Measurements from ENCODE around the gene OR6N2. TPM values are rescaled to one million over a fixed set of nuclear protein-coding genes. Genes with fewer than 3 reads are reported as not detected.

OR6N2 gene
- total RNA-seq, 1 experiment from 2014 or later = not detected

GRCh38 chr1:158819461-158820443, 38.7 kb upstream of the OR6N2 start:
- no peaks in the 10 kb centered on the region for H3K9me3 ChIP-seq (ENCODE audit: insufficient read depth, low read depth)
- CTCF ChIA-PET = no interaction called here
- no peak for TF ChIP-seq CTCF (conservative IDR thresholded peaks at IDR 0.05)
- TF ChIP-seq EZH2 (IDR thresholded peaks at IDR 0.05; ENCODE audit: low read depth) = no peak
- no peak overlapping the region for H3K27ac ChIP-seq
- BruUV-seq (replicated peaks) = no TSS peak
- no peaks in the 10 kb centered on the region for H3K79me2 ChIP-seq (ENCODE audit: low read depth)
- H3K27me3 ChIP-seq (ENCODE audit: insufficient read depth, low read depth) = no peaks in the 10 kb centered on the region
- intact Hi-C loops (cut with micrococcal nuclease; ENCODE audit: unreplicated experiment) = no loop called here
- DNase-seq = no peak
- H3F3A ChIP-seq (ENCODE audit: insufficient read depth, low read depth) = no peaks in the 10 kb centered on the region
- no peaks in the 10 kb centered on the region for H3K9me2 ChIP-seq (ENCODE audit: insufficient read depth)
- no peaks in the 10 kb centered on the region for H4K20me1 ChIP-seq (ENCODE audit: insufficient read depth)
- no peak overlapping the region for H3K4me3 ChIP-seq
- H2AFZ ChIP-seq = no peak overlapping the region
- H3K4me1 ChIP-seq (replicated peaks; ENCODE audit: insufficient read depth) = no peaks in the 10 kb centered on the region
- no peak overlapping the region for H3K4me2 ChIP-seq
- POLR2A ChIA-PET (ENCODE audit: unreplicated experiment) = interaction anchor here (0.5 kb wide), 1 partner anchor 190 kb away, joined by 5 read pairs; the partner anchor contains the start of gene IFI16
- no peaks in the 10 kb centered on the region for H3K36me3 ChIP-seq (ENCODE audit: low read depth)

- no peaks in the 10 kb centered on the region for H4K20me1 ChIP-seq (ENCODE audit: insufficient read depth)
- POLR2A ChIA-PET (ENCODE audit: unreplicated experiment) = interaction anchor here (0.5 kb wide), 1 partner anchor 191 kb away, joined by 5 read pairs; the partner anchor contains the start of gene IFI16
- CTCF ChIA-PET = no interaction called here
Measured at GRCh38 chr1:158818975-158819431, 38.0 kb upstream of the OR6N2 start.

GRCh38 chr1:158818560-158818959, 37.6 kb upstream of the OR6N2 start:
- H3K4me2 ChIP-seq = no peak overlapping the region
- no peak for DNase-seq
- no TSS peak for BruUV-seq (replicated peaks)
- H3K27me3 ChIP-seq (ENCODE audit: insufficient read depth, low read depth) = no peaks in the 10 kb centered on the region
- H3K4me1 ChIP-seq (replicated peaks; ENCODE audit: insufficient read depth) = no peaks in the 10 kb centered on the region
- H3K4me3 ChIP-seq = no peak overlapping the region
- no peaks in the 10 kb centered on the region for H3F3A ChIP-seq (ENCODE audit: insufficient read depth, low read depth)
- intact Hi-C loops (cut with micrococcal nuclease; ENCODE audit: unreplicated experiment) = no loop called here
- no peak for TF ChIP-seq CTCF (conservative IDR thresholded peaks at IDR 0.05)
- TF ChIP-seq EZH2 (IDR thresholded peaks at IDR 0.05; ENCODE audit: low read depth) = no peak
- POLR2A ChIA-PET (ENCODE audit: unreplicated experiment) = no interaction called here
- no peaks in the 10 kb centered on the region for H3K9me3 ChIP-seq (ENCODE audit: insufficient read depth, low read depth)
- H3K36me3 ChIP-seq (ENCODE audit: low read depth) = no peaks in the 10 kb centered on the region
- CTCF ChIA-PET = no interaction called here
- H2AFZ ChIP-seq = no peak overlapping the region
- no peaks in the 10 kb centered on the region for H3K9me2 ChIP-seq (ENCODE audit: insufficient read depth)
- H4K20me1 ChIP-seq (ENCODE audit: insufficient read depth) = no peaks in the 10 kb centered on the region
- H3K27ac ChIP-seq = no peak overlapping the region
- H3K79me2 ChIP-seq (ENCODE audit: low read depth) = no peaks in the 10 kb centered on the region

More at GRCh38 chr1:158818975-158819431, 38.0 kb upstream of the OR6N2 start:
- Histone ChIP-seq H3K4me1 (replicated peaks; ENCODE audit: insufficient read depth) (no peaks in the 10 kb centered on the region), H3K9me3 (ENCODE audit: insufficient read depth, low read depth) (no peaks in the 10 kb centered on the region), H3K4me3 (no peak overlapping the region), H3K79me2 (ENCODE audit: low read depth) (no peaks in the 10 kb centered on the region), H3F3A (ENCODE audit: insufficient read depth, low read depth) (no peaks in the 10 kb centered on the region), H3K36me3 (ENCODE audit: low read depth) (no peaks in the 10 kb centered on the region), H3K27me3 (ENCODE audit: insufficient read depth, low read depth) (no peaks in the 10 kb centered on the region), H3K27ac (no peak overlapping the region), H3K4me2 (no peak overlapping the region), H2AFZ (no peak overlapping the region), H3K9me2 (ENCODE audit: insufficient read depth) (no peaks in the 10 kb centered on the region)
- no peak for TF ChIP-seq CTCF (conservative IDR thresholded peaks at IDR 0.05)
- no peak for TF ChIP-seq EZH2 (IDR thresholded peaks at IDR 0.05; ENCODE audit: low read depth)
- intact Hi-C loops (cut with micrococcal nuclease; ENCODE audit: unreplicated experiment) = no loop called here
- BruUV-seq (replicated peaks) = no TSS peak
- no peak for DNase-seq

Data from PC-9 (cell line).